Endodermal cell (in vitro differentiated cells): ENCODE measurements around the gene ZNF827. TPM values are rescaled to one million over a fixed set of nuclear protein-coding genes. Genes with fewer than 3 reads are reported as not detected.

Source experiments
- DNase-seq: peaks from one replicate; pipeline ENCODE4 v3.0.0-alpha.2; 2017
- H3K27ac ChIP-seq: 2 replicates; pipeline ENCODE4 v1.5.1; 2013; ENCODE audit warnings: mild to moderate bottlenecking, low read depth, low read length, moderate library complexity
- H3K27me3 ChIP-seq: 2 replicates; pipeline ENCODE4 v1.6.1; 2013; ENCODE audit warnings: mild to moderate bottlenecking, low read length, moderate library complexity; ENCODE audit not compliant: insufficient read depth, control insufficient read depth, poor library complexity, severe bottlenecking
- H3K36me3 ChIP-seq: 2 replicates; pipeline ENCODE4 v1.7.0; 2013; ENCODE audit warnings: mild to moderate bottlenecking, low read length, moderate library complexity; ENCODE audit not compliant: control insufficient read depth, insufficient read depth
- H3K4me1 ChIP-seq: one replicate; pipeline ENCODE4 v1.7.0; 2013; ENCODE audit warnings: low read length; ENCODE audit not compliant: control insufficient read depth, insufficient read depth
- H3K4me3 ChIP-seq: 2 replicates; pipeline ENCODE4 v1.5.1; 2013; ENCODE audit warnings: mild to moderate bottlenecking, low read length, moderate library complexity
- H3K9ac ChIP-seq: 2 replicates; pipeline ENCODE4 v1.6.1; 2013; ENCODE audit warnings: mild to moderate bottlenecking, low read length, moderate library complexity; ENCODE audit not compliant: poor library complexity, severe bottlenecking; ENCODE audit errors: extremely low read depth
- H3K9me3 ChIP-seq: 2 replicates; pipeline ENCODE4 v1.6.1; 2013; ENCODE audit warnings: mild to moderate bottlenecking, low read length, moderate library complexity; ENCODE audit not compliant: control insufficient read depth
- H3K27ac Mint-ChIP-seq: 2 replicates; pipeline ENCODE4 v1.8.0; 2020; ENCODE audit warnings: mixed read lengths
- H3K27me3 Mint-ChIP-seq: 2 replicates; pipeline ENCODE4 v1.8.0; 2021; ENCODE audit warnings: mild to moderate bottlenecking, mixed read lengths; ENCODE audit not compliant: insufficient read depth
- H3K36me3 Mint-ChIP-seq: 2 replicates; pipeline ENCODE4 v1.8.0; 2020; ENCODE audit warnings: low read depth, mixed read lengths
- H3K4me1 Mint-ChIP-seq: 2 replicates; pipeline ENCODE4 v1.8.0; 2020; ENCODE audit warnings: mixed read lengths
- H3K4me3 Mint-ChIP-seq: 2 replicates; pipeline ENCODE4 v1.8.0; 2020; ENCODE audit warnings: mild to moderate bottlenecking, moderate library complexity, mixed read lengths
- H3K9me3 Mint-ChIP-seq: 2 replicates; pipeline ENCODE4 v1.8.0; 2020; ENCODE audit warnings: mild to moderate bottlenecking, mixed read lengths
- WGBS, 2 experiments: methylation state at CpG; one replicate each; pipeline versions ENCODE4 v1.1.5 to v1.1.7; 2013; ENCODE audit warnings: missing lambda C conversion rate in 2 of 2, mixed read lengths in 1 of 2; ENCODE audit not compliant: insufficient coverage in 1 of 2, insufficient read length in 1 of 2; 5-methylcytosine and 5-hydroxymethylcytosine counted together
- total RNA-seq, 2 donors: library from RNA; stranded (reverse); fragmentation: NEBNext Ultra II Directional in 1 of 2; extraction: Animal tissue kit (Norgen Biotek cat#: 25700) in 1 of 2; gene quantifications; 2 replicates in 1 of 2; 3 replicates in 1 of 2; pipeline ENCODE4 v1.2.1, GENCODE V29; 2021
- TF ChIP-seq, protein P1 (sequence below): fragments of 200-600 bp; sonication (generic); conservative IDR thresholded peaks from 2 replicates; pipeline ENCODE4 v1.5.0; 2021; ENCODE audit warnings: antibody characterized with exemption, mild to moderate bottlenecking

Gene ZNF827
- total RNA-seq, 2 donors from 2014 or later, result 33.0 to 34.9 TPM

DNA sequence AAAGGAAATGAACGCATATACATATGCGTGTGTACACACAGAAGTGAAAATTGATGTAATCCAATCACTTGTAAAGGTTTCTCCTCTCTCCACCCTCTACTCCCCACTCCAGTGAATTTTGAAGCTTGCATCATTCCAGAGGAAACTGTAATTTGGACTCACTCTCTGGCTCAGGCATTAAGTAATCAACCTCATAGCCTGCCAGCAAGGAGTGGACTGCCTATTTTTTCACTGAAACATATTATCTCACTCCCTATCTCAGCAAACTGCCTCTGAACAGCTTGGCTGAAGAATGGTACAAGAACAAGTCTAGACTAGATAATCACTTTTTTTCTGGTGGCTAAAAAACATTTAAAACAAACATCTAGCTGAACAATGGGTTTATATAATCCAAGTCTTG, 134.5 kb downstream of the ZNF827 start:
- Mint-ChIP-seq H3K4me3 (no peak overlapping the region), H3K9me3 (peaks cover 14% of the 10 kb centered on the region), H3K4me1 (peaks cover 17% of the 10 kb centered on the region), H3K36me3 (peaks cover 25% of the 10 kb centered on the region), H3K27ac (no peak overlapping the region), H3K27me3 (no peaks in the 10 kb centered on the region)
- Histone ChIP-seq H3K9me3 (peaks cover 13% of the 10 kb centered on the region), H3K9ac (no peak overlapping the region), H3K36me3 (peaks cover 16% of the 10 kb centered on the region), H3K27ac (no peak overlapping the region), H3K4me3 (no peak overlapping the region), H3K4me1 (peaks cover 7% of the 10 kb centered on the region), H3K27me3 (no peaks in the 10 kb centered on the region)
- no peak for DNase-seq
- TF ChIP-seq, protein P1, sequence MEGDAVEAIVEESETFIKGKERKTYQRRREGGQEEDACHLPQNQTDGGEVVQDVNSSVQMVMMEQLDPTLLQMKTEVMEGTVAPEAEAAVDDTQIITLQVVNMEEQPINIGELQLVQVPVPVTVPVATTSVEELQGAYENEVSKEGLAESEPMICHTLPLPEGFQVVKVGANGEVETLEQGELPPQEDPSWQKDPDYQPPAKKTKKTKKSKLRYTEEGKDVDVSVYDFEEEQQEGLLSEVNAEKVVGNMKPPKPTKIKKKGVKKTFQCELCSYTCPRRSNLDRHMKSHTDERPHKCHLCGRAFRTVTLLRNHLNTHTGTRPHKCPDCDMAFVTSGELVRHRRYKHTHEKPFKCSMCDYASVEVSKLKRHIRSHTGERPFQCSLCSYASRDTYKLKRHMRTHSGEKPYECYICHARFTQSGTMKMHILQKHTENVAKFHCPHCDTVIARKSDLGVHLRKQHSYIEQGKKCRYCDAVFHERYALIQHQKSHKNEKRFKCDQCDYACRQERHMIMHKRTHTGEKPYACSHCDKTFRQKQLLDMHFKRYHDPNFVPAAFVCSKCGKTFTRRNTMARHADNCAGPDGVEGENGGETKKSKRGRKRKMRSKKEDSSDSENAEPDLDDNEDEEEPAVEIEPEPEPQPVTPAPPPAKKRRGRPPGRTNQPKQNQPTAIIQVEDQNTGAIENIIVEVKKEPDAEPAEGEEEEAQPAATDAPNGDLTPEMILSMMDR, result no peak
- WGBS, 2 experiments, result 98 to 100% methylated on average over 2 of the region's 2 CpGs

DNA sequence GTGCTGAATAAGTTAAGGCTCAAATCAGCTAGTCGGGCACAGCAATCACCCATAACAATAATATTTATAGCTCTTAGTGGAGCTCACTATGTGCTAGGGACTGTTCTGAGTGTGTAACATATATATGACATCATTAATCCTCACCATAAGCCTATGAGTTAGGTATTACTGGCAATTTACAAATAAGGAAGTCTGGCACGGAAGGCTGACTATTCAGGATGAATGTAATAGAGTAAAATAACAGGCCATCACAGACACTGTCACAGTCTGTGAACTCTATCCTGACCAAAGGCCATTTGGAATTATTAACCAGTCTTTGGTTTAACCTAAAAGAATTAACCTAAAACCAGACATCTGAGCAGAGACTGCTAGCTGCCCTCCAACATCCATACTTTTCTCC, 139.4 kb downstream of the ZNF827 start:
- H3K4me3 ChIP-seq, result no peak overlapping the region
- no peak overlapping the region for H3K9ac ChIP-seq
- Mint-ChIP-seq H3K27me3 (no peaks in the 10 kb centered on the region), H3K4me3 (no peak overlapping the region), H3K27ac (no peak overlapping the region), H3K9me3 (no peaks in the 10 kb centered on the region), H3K36me3 (peaks cover 8% of the 10 kb centered on the region), H3K4me1 (peaks cover 14% of the 10 kb centered on the region)
- no peaks in the 10 kb centered on the region for H3K9me3 ChIP-seq
- TF ChIP-seq, protein P1, result no peak
- DNase-seq, result no peak
- 92% methylated on average over 2 of the region's 2 CpGs; no CpG with 5 or more reads in 1 of the 2 experiments for WGBS, 2 experiments
- peaks cover 7% of the 10 kb centered on the region for H3K4me1 ChIP-seq
- H3K27me3 ChIP-seq, result no peaks in the 10 kb centered on the region
- no peak overlapping the region for H3K27ac ChIP-seq
- no peaks in the 10 kb centered on the region for H3K36me3 ChIP-seq

DNA sequence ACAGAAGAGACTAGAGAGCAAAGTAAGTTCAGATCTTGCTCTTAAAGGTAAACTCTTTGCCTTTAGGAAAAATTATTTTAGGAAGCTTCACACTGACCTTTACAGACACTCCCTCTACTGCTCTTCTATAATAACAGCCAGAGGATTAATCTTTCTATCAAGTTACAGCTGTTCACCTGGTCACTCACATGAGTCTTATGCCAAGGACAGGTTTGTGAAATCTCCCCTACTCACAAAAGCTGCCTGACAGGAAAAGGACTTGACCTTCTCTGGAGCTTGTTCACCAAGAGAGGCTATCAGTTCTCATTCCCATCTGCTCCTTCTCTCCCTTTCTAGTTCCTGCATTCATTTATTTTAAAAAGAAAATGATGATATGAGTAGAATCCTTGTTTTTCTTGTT, 141.3 kb downstream of the ZNF827 start:
- Histone ChIP-seq H3K27ac (no peak overlapping the region), H3K4me1 (peaks cover 1% of the 10 kb centered on the region), H3K27me3 (no peaks in the 10 kb centered on the region), H3K4me3 (no peak overlapping the region), H3K36me3 (peaks cover 3% of the 10 kb centered on the region), H3K9me3 (no peaks in the 10 kb centered on the region), H3K9ac (no peak overlapping the region)
- Mint-ChIP-seq H3K27me3 (no peaks in the 10 kb centered on the region), H3K36me3 (peaks cover 8% of the 10 kb centered on the region), H3K9me3 (no peaks in the 10 kb centered on the region), H3K27ac (no peak overlapping the region), H3K4me1 (peaks cover 5% of the 10 kb centered on the region), H3K4me3 (no peak overlapping the region)
- no peak for DNase-seq
- TF ChIP-seq, protein P1, result no peak
